Measurements from ENCODE around the gene TSSK2. TPM values are rescaled to one million over a fixed set of nuclear protein-coding genes. Genes with fewer than 3 reads are reported as not detected.

The TSSK2 gene
- total and polyA plus RNA-seq, 7 donors = 0.14 to 0.32 (median 0.28) TPM; not detected in 3

GRCh38 chr22:19109198-19110063, 21.7 kb upstream of the TSSK2 start:
- Histone ChIP-seq H3K4me1 (peaks cover 84% of the 10 kb centered on the region), H3K4me3 (peak overlapping the region; percentile 33), H3K36me3 (ENCODE audit: insufficient read depth in 1 of 2, low read depth in 1 of 2) (no peaks in the 10 kb centered on the region), H3K27ac (peak overlapping the region; percentile 76), H3K27me3 (ENCODE audit: insufficient read depth in 3 of 3, low read length in 2 of 3) (no peaks in the 10 kb centered on the region), H3K9me3 (no peaks in the 10 kb centered on the region)
- intact Hi-C loops (cut with DNase I) = no loop called here
- TF ChIP-seq CTCF (IDR thresholded peaks at IDR 0.05) = no peak
- 30 to 39% (median 34%) methylated on average over 7 of the region's 7 CpGs for WGBS, 3 donors
- peak; percentile 81 to 87 (median 82) for ATAC-seq
- DNase-seq = no peak

GRCh38 chr22:19110064-19110458, 21.0 kb upstream of the TSSK2 start:
- intact Hi-C loops (cut with DNase I) = no loop called here
- 36 to 75% (median 71%) methylated on average over 4 of the region's 4 CpGs for WGBS, 3 donors
- H3K27ac ChIP-seq = peak overlapping the region; percentile 76
- H3K27me3 ChIP-seq (ENCODE audit: insufficient read depth in 3 of 3, low read length in 2 of 3) = no peaks in the 10 kb centered on the region
- no peaks in the 10 kb centered on the region for H3K36me3 ChIP-seq (ENCODE audit: insufficient read depth in 1 of 2, low read depth in 1 of 2)
- no peak for DNase-seq
- H3K9me3 ChIP-seq = no peaks in the 10 kb centered on the region
- H3K4me1 ChIP-seq = peaks cover 84% of the 10 kb centered on the region
- ATAC-seq = no peak
- no peak for TF ChIP-seq CTCF (IDR thresholded peaks at IDR 0.05)
- peak overlapping the region; percentile 33 for H3K4me3 ChIP-seq

GRCh38 chr22:19110646-19111045, 20.5 kb upstream of the TSSK2 start:
- no peak for DNase-seq
- H3K9me3 ChIP-seq = no peaks in the 10 kb centered on the region
- peaks cover 0 to 3% of the 10 kb centered on the region in 2 donors for H3K36me3 ChIP-seq (ENCODE audit: insufficient read depth in 1 of 2, low read depth in 1 of 2)
- peaks cover 84% of the 10 kb centered on the region for H3K4me1 ChIP-seq
- no peak overlapping the region for H3K4me3 ChIP-seq
- intact Hi-C loops (cut with DNase I) = no loop called here
- H3K27ac ChIP-seq = peak overlapping the region; percentile 76
- H3K27me3 ChIP-seq (ENCODE audit: insufficient read depth in 3 of 3, low read length in 2 of 3) = no peaks in the 10 kb centered on the region
- ATAC-seq = no peak
- no peak for TF ChIP-seq CTCF (IDR thresholded peaks at IDR 0.05)

- no peaks in the 10 kb centered on the region for H3K27me3 ChIP-seq (ENCODE audit: insufficient read depth in 3 of 3, low read length in 2 of 3)
- WGBS, 3 donors = 87 to 95% (median 89%) methylated on average over 3 of the region's 3 CpGs
- no peak for TF ChIP-seq CTCF (IDR thresholded peaks at IDR 0.05)
- DNase-seq (no peak), ATAC-seq (no peak)
- H3K4me3 ChIP-seq = no peak overlapping the region
- H3K36me3 ChIP-seq (ENCODE audit: insufficient read depth in 1 of 2, low read depth in 1 of 2) = peaks cover 0 to 5% of the 10 kb centered on the region in 2 donors
- H3K27ac ChIP-seq = no peak overlapping the region
- no peaks in the 10 kb centered on the region for H3K9me3 ChIP-seq
- intact Hi-C loops (cut with DNase I) = no loop called here
- peaks cover 84% of the 10 kb centered on the region for H3K4me1 ChIP-seq
Measured at GRCh38 chr22:19111140-19111539, 20.0 kb upstream of the TSSK2 start.

Measured in psoas muscle (tissue), 8 donors.